ENCODE measurements around the gene WHRN.

Gene WHRN

DNA sequence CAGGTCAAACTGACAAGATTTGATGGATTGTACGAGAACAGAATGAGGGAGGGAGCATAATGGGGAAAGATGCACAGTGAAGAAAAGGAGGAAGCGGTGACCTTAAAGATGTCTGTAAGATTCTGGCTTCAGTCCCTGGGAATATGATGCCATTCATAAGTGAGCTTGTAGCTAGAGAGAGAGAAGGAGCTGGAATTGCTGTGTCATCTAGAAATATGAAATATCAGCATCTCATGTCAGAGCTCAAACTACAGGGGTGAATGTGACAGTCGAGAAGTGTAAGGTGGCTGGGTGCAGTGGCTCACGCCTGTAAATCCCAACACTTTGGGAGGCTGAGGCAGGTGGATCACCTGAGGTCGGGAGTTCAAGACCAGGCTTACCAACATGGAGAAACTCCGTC lies 24.0 kb upstream of the WHRN start:
- H3K27me3 ChIP-seq (ENCODE audit: control insufficient read depth, insufficient read depth, low read length), result no peaks in the 10 kb centered on the region
- H3K36me3 ChIP-seq (ENCODE audit: control insufficient read depth, low read depth, low read length), result no peaks in the 10 kb centered on the region
- H3K4me1 ChIP-seq (ENCODE audit: control insufficient read depth, low read depth, low read length), result peaks cover 3% of the 10 kb centered on the region
- H3K4me3 ChIP-seq (ENCODE audit: low read length), result no peak overlapping the region
- no peaks in the 10 kb centered on the region for H3K9me3 ChIP-seq (ENCODE audit: control insufficient read depth, low read depth, low read length)
- H3K27ac ChIP-seq (ENCODE audit: low read length), result no peak overlapping the region
- no peak overlapping the region for H3K9ac ChIP-seq (ENCODE audit: low read length)

DNA sequence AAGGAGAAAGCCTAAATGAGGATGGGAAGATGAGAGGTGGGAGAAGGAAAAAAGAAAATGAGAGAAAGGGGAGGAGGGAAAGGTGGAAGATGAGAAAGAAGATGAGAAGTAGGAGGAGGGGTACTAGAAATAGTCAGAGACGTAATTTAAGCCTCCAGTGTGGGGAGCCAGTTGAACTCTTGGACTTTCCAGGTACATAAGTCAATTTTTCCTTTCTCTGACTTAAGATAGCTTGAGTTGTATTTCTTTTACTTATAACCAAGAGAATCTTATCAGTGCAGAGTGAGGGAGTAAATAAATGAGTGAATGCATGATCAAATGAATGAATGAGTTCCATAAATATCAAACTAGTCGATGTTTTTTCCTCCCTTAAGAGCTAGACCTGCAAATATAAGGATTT lies 21.5 kb upstream of the WHRN start:
- no peaks in the 10 kb centered on the region for H3K27me3 ChIP-seq (ENCODE audit: control insufficient read depth, insufficient read depth, low read length)
- H3K9ac ChIP-seq (ENCODE audit: low read length), result no peak overlapping the region
- H3K4me3 ChIP-seq (ENCODE audit: low read length), result no peak overlapping the region
- H3K27ac ChIP-seq (ENCODE audit: low read length), result no peak overlapping the region
- no peaks in the 10 kb centered on the region for H3K4me1 ChIP-seq (ENCODE audit: control insufficient read depth, low read depth, low read length)
- no peaks in the 10 kb centered on the region for H3K9me3 ChIP-seq (ENCODE audit: control insufficient read depth, low read depth, low read length)
- no peaks in the 10 kb centered on the region for H3K36me3 ChIP-seq (ENCODE audit: control insufficient read depth, low read depth, low read length)

- no peaks in the 10 kb centered on the region for H3K36me3 ChIP-seq (ENCODE audit: control insufficient read depth, low read depth, low read length)
- H3K4me3 ChIP-seq (ENCODE audit: low read length), result no peak overlapping the region
- no peak overlapping the region for H3K9ac ChIP-seq (ENCODE audit: low read length)
- H3K4me1 ChIP-seq (ENCODE audit: control insufficient read depth, low read depth, low read length), result no peaks in the 10 kb centered on the region
- no peak overlapping the region for H3K27ac ChIP-seq (ENCODE audit: low read length)
- peaks cover under 1% of the 10 kb centered on the region for H3K27me3 ChIP-seq (ENCODE audit: control insufficient read depth, insufficient read depth, low read length)
- H3K9me3 ChIP-seq (ENCODE audit: control insufficient read depth, low read depth, low read length), result no peaks in the 10 kb centered on the region
Measured at GRCh38 chr9:114525513-114525912, 20.2 kb upstream of the WHRN start.

GRCh38 chr9:114524247-114524681 lies 19.0 kb upstream of the WHRN start:
- Histone ChIP-seq H3K9ac (ENCODE audit: low read length) (no peak overlapping the region), H3K4me1 (ENCODE audit: control insufficient read depth, low read depth, low read length) (no peaks in the 10 kb centered on the region), H3K4me3 (ENCODE audit: low read length) (no peak overlapping the region), H3K27me3 (ENCODE audit: control insufficient read depth, insufficient read depth, low read length) (peaks cover 3% of the 10 kb centered on the region), H3K9me3 (ENCODE audit: control insufficient read depth, low read depth, low read length) (no peaks in the 10 kb centered on the region), H3K27ac (ENCODE audit: low read length) (no peak overlapping the region), H3K36me3 (ENCODE audit: control insufficient read depth, low read depth, low read length) (no peaks in the 10 kb centered on the region)

GRCh38 chr9:114522847-114523246 lies 17.6 kb upstream of the WHRN start:
- Histone ChIP-seq H3K27me3 (ENCODE audit: control insufficient read depth, insufficient read depth, low read length) (peaks cover 3% of the 10 kb centered on the region), H3K9me3 (ENCODE audit: control insufficient read depth, low read depth, low read length) (no peaks in the 10 kb centered on the region), H3K4me1 (ENCODE audit: control insufficient read depth, low read depth, low read length) (no peaks in the 10 kb centered on the region), H3K27ac (ENCODE audit: low read length) (no peak overlapping the region), H3K36me3 (ENCODE audit: control insufficient read depth, low read depth, low read length) (no peaks in the 10 kb centered on the region), H3K9ac (ENCODE audit: low read length) (no peak overlapping the region), H3K4me3 (ENCODE audit: low read length) (no peak overlapping the region)

DNA sequence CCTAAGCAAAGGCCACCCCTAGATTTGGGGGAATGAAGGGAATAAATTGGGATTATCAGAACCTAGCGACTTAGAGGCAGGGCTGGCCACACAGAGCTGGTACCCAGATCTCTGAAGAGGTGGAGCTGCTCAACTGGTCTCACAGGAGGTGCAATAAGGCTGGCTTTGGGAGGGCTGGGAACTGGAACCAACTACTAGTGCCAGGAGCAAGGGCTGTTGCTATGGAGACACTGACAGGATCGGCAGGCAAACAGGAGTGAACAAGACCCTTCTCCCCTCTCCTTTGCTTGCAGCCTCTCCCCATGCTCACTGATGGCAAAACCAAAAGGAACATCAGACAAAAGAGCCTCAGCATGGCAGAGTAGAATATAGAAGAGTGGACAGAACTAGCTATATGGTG lies 17.0 kb upstream of the WHRN start:
- H3K36me3 ChIP-seq (ENCODE audit: control insufficient read depth, low read depth, low read length), result no peaks in the 10 kb centered on the region

GRCh38 chr9:114521846-114522245 lies 16.6 kb upstream of the WHRN start:
- Histone ChIP-seq H3K9ac (ENCODE audit: low read length) (no peak overlapping the region), H3K27me3 (ENCODE audit: control insufficient read depth, insufficient read depth, low read length) (peaks cover 3% of the 10 kb centered on the region), H3K4me1 (ENCODE audit: control insufficient read depth, low read depth, low read length) (no peaks in the 10 kb centered on the region), H3K27ac (ENCODE audit: low read length) (no peak overlapping the region), H3K4me3 (ENCODE audit: low read length) (no peak overlapping the region), H3K36me3 (ENCODE audit: control insufficient read depth, low read depth, low read length) (no peaks in the 10 kb centered on the region), H3K9me3 (ENCODE audit: control insufficient read depth, low read depth, low read length) (no peaks in the 10 kb centered on the region)

More for the DNA sequence above, 17.0 kb upstream of the WHRN start:
- H3K27ac ChIP-seq (ENCODE audit: low read length), result no peak overlapping the region
- H3K4me1 ChIP-seq (ENCODE audit: control insufficient read depth, low read depth, low read length), result no peaks in the 10 kb centered on the region
- no peak overlapping the region for H3K4me3 ChIP-seq (ENCODE audit: low read length)
- H3K9me3 ChIP-seq (ENCODE audit: control insufficient read depth, low read depth, low read length), result no peaks in the 10 kb centered on the region
- H3K9ac ChIP-seq (ENCODE audit: low read length), result no peak overlapping the region
- peaks cover 3% of the 10 kb centered on the region for H3K27me3 ChIP-seq (ENCODE audit: control insufficient read depth, insufficient read depth, low read length)

DNA sequence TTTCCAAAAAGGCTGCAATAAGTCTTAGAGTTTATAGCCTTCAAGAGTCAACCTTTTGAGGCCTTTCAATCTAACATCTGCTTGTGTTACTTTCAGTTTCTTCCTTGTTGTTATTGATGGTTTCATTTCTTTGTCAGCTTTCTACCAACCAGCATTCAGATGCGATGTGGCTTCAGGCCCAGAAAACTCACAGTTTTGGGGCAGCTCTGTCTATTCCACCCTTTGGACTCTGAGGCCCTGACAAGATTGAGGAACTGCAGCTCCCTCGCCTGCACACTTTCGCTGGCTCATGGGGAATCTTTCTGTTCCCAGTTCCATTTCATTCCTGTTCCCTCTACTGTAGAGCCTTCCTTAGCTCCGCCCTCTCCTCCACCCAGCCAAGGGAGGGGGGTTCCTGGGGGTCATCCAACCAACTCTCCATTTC lies 13.3 kb upstream of the WHRN start:
- Histone ChIP-seq H3K4me3 (ENCODE audit: low read length) (no peak overlapping the region), H3K9ac (ENCODE audit: low read length) (no peak overlapping the region), H3K27me3 (ENCODE audit: control insufficient read depth, insufficient read depth, low read length) (peaks cover 3% of the 10 kb centered on the region), H3K27ac (ENCODE audit: low read length) (no peak overlapping the region), H3K4me1 (ENCODE audit: control insufficient read depth, low read depth, low read length) (no peaks in the 10 kb centered on the region), H3K9me3 (ENCODE audit: control insufficient read depth, low read depth, low read length) (no peaks in the 10 kb centered on the region), H3K36me3 (ENCODE audit: control insufficient read depth, low read depth, low read length) (no peaks in the 10 kb centered on the region)

DNA sequence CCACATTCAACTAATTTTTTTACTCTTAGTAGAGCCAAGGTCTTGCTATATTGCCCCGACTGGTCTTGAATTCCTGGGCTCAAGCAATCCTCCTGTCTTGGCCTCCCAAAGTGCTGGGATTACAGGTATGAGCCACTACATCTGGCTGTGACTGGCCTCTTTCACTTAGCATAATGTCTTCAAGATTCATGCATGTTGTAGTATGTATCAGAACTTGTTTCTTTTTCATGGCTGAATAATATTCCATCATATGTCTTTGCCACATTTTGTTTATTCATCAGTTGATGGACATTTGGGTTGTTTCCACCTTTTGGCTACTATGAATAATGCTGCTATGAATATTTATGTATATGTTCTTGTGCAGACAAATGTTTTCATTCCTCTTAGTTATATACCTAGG lies 12.8 kb upstream of the WHRN start:
- H3K36me3 ChIP-seq (ENCODE audit: control insufficient read depth, low read depth, low read length), result no peaks in the 10 kb centered on the region
- no peak overlapping the region for H3K4me3 ChIP-seq (ENCODE audit: low read length)
- no peaks in the 10 kb centered on the region for H3K9me3 ChIP-seq (ENCODE audit: control insufficient read depth, low read depth, low read length)
- H3K27ac ChIP-seq (ENCODE audit: low read length), result no peak overlapping the region
- H3K9ac ChIP-seq (ENCODE audit: low read length), result no peak overlapping the region
- no peaks in the 10 kb centered on the region for H3K4me1 ChIP-seq (ENCODE audit: control insufficient read depth, low read depth, low read length)
- H3K27me3 ChIP-seq (ENCODE audit: control insufficient read depth, insufficient read depth, low read length), result peaks cover 3% of the 10 kb centered on the region

DNA sequence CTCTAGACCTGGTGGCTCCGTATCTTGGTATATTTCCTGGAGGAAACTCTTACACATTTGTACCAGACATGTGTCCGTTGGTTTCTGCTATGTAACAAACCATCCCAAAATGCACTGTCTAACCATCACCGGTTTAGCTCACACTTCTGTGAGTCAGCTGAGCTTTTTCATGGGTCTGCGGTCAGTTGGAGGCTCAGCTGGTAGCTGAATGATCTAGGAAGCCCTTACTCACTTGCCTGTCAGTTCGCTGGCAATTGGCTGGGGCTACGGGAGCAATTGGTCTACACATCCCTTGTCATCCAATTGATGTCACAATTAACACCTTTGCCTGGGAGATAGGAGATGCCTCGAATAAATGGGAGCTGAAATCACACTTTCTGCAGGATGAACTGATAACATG lies 11.6 kb upstream of the WHRN start:
- no peaks in the 10 kb centered on the region for H3K36me3 ChIP-seq (ENCODE audit: control insufficient read depth, low read depth, low read length)
- H3K4me1 ChIP-seq (ENCODE audit: control insufficient read depth, low read depth, low read length), result no peaks in the 10 kb centered on the region
- H3K9ac ChIP-seq (ENCODE audit: low read length), result no peak overlapping the region
- H3K9me3 ChIP-seq (ENCODE audit: control insufficient read depth, low read depth, low read length), result no peaks in the 10 kb centered on the region
- H3K27me3 ChIP-seq (ENCODE audit: control insufficient read depth, insufficient read depth, low read length), result peaks cover 3% of the 10 kb centered on the region
- no peak overlapping the region for H3K4me3 ChIP-seq (ENCODE audit: low read length)
- no peak overlapping the region for H3K27ac ChIP-seq (ENCODE audit: low read length)

GRCh38 chr9:114515528-114515927 lies 10.3 kb upstream of the WHRN start:
- Histone ChIP-seq H3K4me3 (ENCODE audit: low read length) (no peak overlapping the region), H3K36me3 (ENCODE audit: control insufficient read depth, low read depth, low read length) (no peaks in the 10 kb centered on the region), H3K27ac (ENCODE audit: low read length) (no peak overlapping the region), H3K4me1 (ENCODE audit: control insufficient read depth, low read depth, low read length) (no peaks in the 10 kb centered on the region), H3K27me3 (ENCODE audit: control insufficient read depth, insufficient read depth, low read length) (peaks cover 2% of the 10 kb centered on the region), H3K9me3 (ENCODE audit: control insufficient read depth, low read depth, low read length) (no peaks in the 10 kb centered on the region), H3K9ac (ENCODE audit: low read length) (no peak overlapping the region)

- Histone ChIP-seq H3K9me3 (ENCODE audit: control insufficient read depth, low read depth, low read length) (no peaks in the 10 kb centered on the region), H3K4me3 (ENCODE audit: low read length) (no peak overlapping the region), H3K4me1 (ENCODE audit: control insufficient read depth, low read depth, low read length) (no peaks in the 10 kb centered on the region), H3K27ac (ENCODE audit: low read length) (no peak overlapping the region), H3K27me3 (ENCODE audit: control insufficient read depth, insufficient read depth, low read length) (no peaks in the 10 kb centered on the region), H3K36me3 (ENCODE audit: control insufficient read depth, low read depth, low read length) (no peaks in the 10 kb centered on the region), H3K9ac (ENCODE audit: low read length) (no peak overlapping the region)
Measured at GRCh38 chr9:114513959-114514267, 8.6 kb upstream of the WHRN start.
